SK-N-SH (cell line): Measurements from ENCODE around the gene RASSF1. TPM values are rescaled to one million over a fixed set of nuclear protein-coding genes. Genes with fewer than 3 reads are reported as not detected.

Experiments
- CTCF ChIA-PET: fragments of 300-600, 350-600 bp; formaldehyde crosslinking; extraction: SDS; loops from one replicate; lab custom pipeline; 2021; lab: Yijun Ruan, JAX
- POLR2A ChIA-PET: fragments of 350-600 bp; sonication (Branson Sonifier 250); formaldehyde crosslinking; extraction: SDS; loops from one replicate; lab custom pipeline; 2020; ENCODE audit warnings: antibody characterized with exemption, inconsistent platforms; lab: Yijun Ruan, JAX
- DNase-seq: peaks from one replicate; pipeline ENCODE4 v3.0.0; 2012
- H2AFZ ChIP-seq: fragments of 200-600 bp; sonication (generic); 2 replicates; pipeline ENCODE4 v1.8.1; 2016; ENCODE audit warnings: antibody characterized with exemption, mild to moderate bottlenecking, low read depth
- H3F3A ChIP-seq: fragments of 200-600 bp; sonication (generic); replicated peaks from 2 replicates; pipeline ENCODE3; 2016; ENCODE audit warnings: antibody characterized with exemption, mild to moderate bottlenecking; ENCODE audit not compliant: insufficient read depth
- H3K27ac ChIP-seq, 2 experiments: fragments of 200-500 bp in 1 of 2; fragments of 200-600 bp in 1 of 2; sonication (Bioruptor generic) in 1 of 2; sonication (generic), shearing (Covaris generic) in 1 of 2; 2 replicates each; pipeline versions ENCODE4 v1.5.1 to v1.6.1; 2014 to 2016; ENCODE audit warnings: low read depth in 2 of 2, inconsistent platforms in 1 of 2, low read length in 1 of 2, mild to moderate bottlenecking in 1 of 2, mixed read lengths in 1 of 2
- H3K27me3 ChIP-seq: fragments of 200-600 bp; sonication (generic), shearing (Covaris generic); 2 replicates; pipeline ENCODE4 v1.6.1; 2016; ENCODE audit warnings: mixed run types; ENCODE audit not compliant: insufficient read depth
- H3K36me3 ChIP-seq, 2 experiments: fragments of 200-500 bp in 1 of 2; fragments of 200-600 bp in 1 of 2; sonication (Bioruptor generic) in 1 of 2; sonication (generic) in 1 of 2; replicated peaks in 1 of 2; 2 replicates each; pipeline versions ENCODE3 to v1.5.1; 2014 to 2016; ENCODE audit warnings: low read length in 1 of 2, mild to moderate bottlenecking in 1 of 2; ENCODE audit not compliant: insufficient read depth in 2 of 2, control insufficient read depth in 1 of 2
- H3K4me1 ChIP-seq, 2 experiments: fragments of 200-500 bp in 1 of 2; fragments of 200-600 bp in 1 of 2; sonication (Bioruptor generic) in 1 of 2; sonication (generic), shearing (Covaris generic) in 1 of 2; 2 replicates each; pipeline versions ENCODE4 v1.5.1 to v1.6.1; 2014 to 2016; ENCODE audit warnings: low read depth in 1 of 2, low read length in 1 of 2, mixed run types in 1 of 2; ENCODE audit not compliant: insufficient read depth in 2 of 2, control insufficient read depth in 1 of 2
- H3K4me2 ChIP-seq: fragments of 200-600 bp; sonication (generic), shearing (Covaris generic); 2 replicates; pipeline ENCODE4 v1.6.1; 2017; ENCODE audit warnings: mixed run types
- H3K4me3 ChIP-seq, 2 experiments: fragments of 200-500 bp in 1 of 2; fragments of 200-600 bp in 1 of 2; sonication (Bioruptor generic) in 1 of 2; sonication (generic), shearing (Covaris generic) in 1 of 2; 2 replicates each; pipeline versions ENCODE4 v1.5.1 to v1.8.1; 2014 to 2016; ENCODE audit warnings: low read depth in 2 of 2, inconsistent platforms in 1 of 2, low read length in 1 of 2, mild to moderate bottlenecking in 1 of 2, mixed read lengths in 1 of 2, moderate library complexity in 1 of 2
- H3K79me2 ChIP-seq: fragments of 200-600 bp; sonication (generic); 2 replicates; pipeline ENCODE4 v1.8.1; 2017; ENCODE audit warnings: mild to moderate bottlenecking; ENCODE audit not compliant: insufficient read depth
- H3K9ac ChIP-seq: fragments of 200-600 bp; sonication (generic); 2 replicates; pipeline ENCODE4 v1.6.1; 2017; ENCODE audit warnings: mixed run types
- H3K9me2 ChIP-seq: fragments of 200-600 bp; sonication (generic); 2 replicates; pipeline ENCODE4 v1.6.1; 2017; ENCODE audit warnings: mixed run types
- H3K9me3 ChIP-seq: fragments of 200-600 bp; sonication (generic); 2 replicates; pipeline ENCODE4 v1.6.1; 2017; ENCODE audit warnings: mixed run types, mild to moderate bottlenecking, moderate library complexity
- H4K20me1 ChIP-seq: fragments of 200-600 bp; sonication (generic); 2 replicates; pipeline ENCODE4 v1.6.1; 2017; ENCODE audit warnings: mild to moderate bottlenecking, mixed run types; ENCODE audit not compliant: insufficient read depth
- CHD2 ChIP-seq: fragments of 150-350 bp; IDR thresholded peaks from 2 replicates; pipeline ENCODE4 v1.6.1; 2018; ENCODE audit warnings: low read length; ENCODE audit not compliant: partially characterized antibody
- ELF1 ChIP-seq: IDR thresholded peaks from 2 replicates; pipeline ENCODE4 v1.4.0; 2012
- EZH2phosphoT487 ChIP-seq: fragments of 200-600 bp; sonication (generic); IDR thresholded peaks from 2 replicates; pipeline ENCODE4 v1.6.1; 2017; ENCODE audit warnings: low read depth, mixed run types, mild to moderate bottlenecking, antibody characterized with exemption, moderate library complexity, borderline replicate concordance
- FOXJ3 ChIP-seq: sonication (generic); formaldehyde crosslinking; IDR thresholded peaks from 2 replicates; pipeline ENCODE4 v1.5.1; 2020; ENCODE audit warnings: mild to moderate bottlenecking, missing genetic modification reagents
- GATA2 ChIP-seq: sonication (generic); formaldehyde crosslinking; IDR thresholded peaks from 2 replicates; pipeline ENCODE4 v1.5.0; 2020; ENCODE audit warnings: mild to moderate bottlenecking, missing genetic modification reagents
- JUND ChIP-seq: IDR thresholded peaks from 2 replicates; pipeline ENCODE4 v1.4.0; 2012
- MEF2A ChIP-seq: IDR thresholded peaks from 2 replicates; pipeline ENCODE4 v1.4.0; 2012; ENCODE audit warnings: low read depth, borderline replicate concordance
- MXI1 ChIP-seq: IDR thresholded peaks from 2 replicates; pipeline ENCODE4 v1.6.1; 2012; ENCODE audit warnings: mild to moderate bottlenecking, low read depth, low read length, improper control_type of control experiment
- POLR2AphosphoS5 ChIP-seq: IDR thresholded peaks from 2 replicates; pipeline ENCODE4 v1.6.1; 2012; ENCODE audit warnings: low read depth, low read length
- RAD21 ChIP-seq: IDR thresholded peaks from 2 replicates; pipeline ENCODE4 v1.6.1; 2012; ENCODE audit warnings: mild to moderate bottlenecking, low read length
- REST ChIP-seq: IDR thresholded peaks from 2 replicates; pipeline ENCODE4 v1.6.1; 2012; ENCODE audit warnings: mild to moderate bottlenecking, low read depth, low read length, moderate library complexity
- SIN3A ChIP-seq: IDR thresholded peaks from 2 replicates; pipeline ENCODE4 v1.6.1; 2012; ENCODE audit warnings: low read depth, mild to moderate bottlenecking, low read length, moderate library complexity, borderline replicate concordance
- SMC3 ChIP-seq: IDR thresholded peaks from 2 replicates; pipeline ENCODE4 v1.6.1; 2012; ENCODE audit warnings: low read depth, low read length, improper control_type of control experiment
- TAF1 ChIP-seq: IDR thresholded peaks from 2 replicates; pipeline ENCODE4 v1.6.1; 2012; ENCODE audit warnings: low read depth, mild to moderate bottlenecking, low read length, moderate library complexity, borderline replicate concordance
- TEAD4 ChIP-seq: IDR thresholded peaks from 2 replicates; pipeline ENCODE4 v1.4.0; 2012; ENCODE audit warnings: mild to moderate bottlenecking, borderline replicate concordance; ENCODE audit not compliant: insufficient read depth
- USF1 ChIP-seq: IDR thresholded peaks from 2 replicates; pipeline ENCODE4 v1.4.0; 2012; ENCODE audit warnings: low read depth, borderline replicate concordance
- YY1 ChIP-seq: IDR thresholded peaks from 2 replicates; pipeline ENCODE4 v1.4.0; 2012; ENCODE audit warnings: low read depth, mild to moderate bottlenecking
- ZBTB33 ChIP-seq: IDR thresholded peaks from 2 replicates; pipeline ENCODE4 v1.4.0; 2012; ENCODE audit warnings: low read depth, borderline replicate concordance
- WGBS: methylation state at CpG from one replicate; pipeline ENCODE4 v1.1.6; 2017; ENCODE audit warnings: low lambda C conversion rate; 5-methylcytosine and 5-hydroxymethylcytosine counted together
- polyA plus RNA-seq, 3 experiments: library from polyadenylated mRNA; depleted of rRNA; stranded (reverse); fragments of >200 nt; gene quantifications; 2 replicates each; pipeline ENCODE4 v1.2.3, GENCODE V29; 2012

Gene RASSF1
- polyA plus RNA-seq, 1 of the 3 experiments (the other 2 are of a cell fraction) = 28.1 TPM

GRCh38 chr3:50290161-50290641 lies 50.4 kb downstream of the RASSF1 start:
- WGBS = 93% methylated on average over 13 of the region's 16 CpGs
- peaks cover 3 to 29% of the 10 kb centered on the region in 2 experiments for H3K36me3 ChIP-seq
- H3K9ac ChIP-seq = no peak overlapping the region
- TF ChIP-seq FOXJ3 (CRISPR knock-in tag) = no peak
- no peak for TF ChIP-seq YY1
- TF ChIP-seq SIN3A = no peak
- no peak for TF ChIP-seq USF1
- no peak for TF ChIP-seq REST
- no peak for TF ChIP-seq TEAD4
- no peak for TF ChIP-seq MEF2A
- no peak for TF ChIP-seq TAF1
- no peak for TF ChIP-seq CHD2
- no peak for TF ChIP-seq MXI1
- TF ChIP-seq GATA2 = no peak
- TF ChIP-seq JUND = no peak
- TF ChIP-seq, all 33 proteins: peak for 0
- Histone ChIP-seq H3K27me3 (no peaks in the 10 kb centered on the region), H3F3A (no peaks in the 10 kb centered on the region), H2AFZ (no peak overlapping the region), H3K4me1 (peaks cover 3 to 16% of the 10 kb centered on the region in 2 experiments; a peak in 2 of 4 replicates), H4K20me1 (no peaks in the 10 kb centered on the region), H3K79me2 (peaks cover 20% of the 10 kb centered on the region), H3K9me3 (no peaks in the 10 kb centered on the region), H3K27ac (no peak overlapping the region), H3K9me2 (no peaks in the 10 kb centered on the region), H3K4me2 (no peak overlapping the region), H3K4me3 (no peak overlapping the region)
- no peak for DNase-seq
- POLR2A ChIA-PET = no interaction called here
- CTCF ChIA-PET = interaction anchor here (0.7 to 1.6 kb wide), 6 partner anchors 15 to 98 kb away, joined by 3 to 10 read pairs (median 5); partner anchors contain the start of gene HYAL2

- Histone ChIP-seq H3K79me2 (peaks cover 20% of the 10 kb centered on the region), H3K9me2 (no peaks in the 10 kb centered on the region), H4K20me1 (no peaks in the 10 kb centered on the region), H3K27ac (no peak overlapping the region), H3K27me3 (no peaks in the 10 kb centered on the region), H3K4me2 (no peak overlapping the region), H3K4me3 (no peak overlapping the region), H3K36me3 (peaks cover 3 to 29% of the 10 kb centered on the region in 2 experiments), H3F3A (no peaks in the 10 kb centered on the region), H3K9ac (no peak overlapping the region), H3K4me1 (peaks cover 3 to 16% of the 10 kb centered on the region in 2 experiments; a peak in 2 of 4 replicates), H2AFZ (no peak overlapping the region), H3K9me3 (no peaks in the 10 kb centered on the region)
- TF ChIP-seq MEF2A (no peak), POLR2AphosphoS5 (no peak), EZH2phosphoT487 (no peak), SMC3 (no peak), RAD21 (no peak), ELF1 (no peak), ZBTB33 (no peak)
- no peak for DNase-seq
- ChIA-PET POLR2A (no interaction called here), CTCF (interaction anchor here (0.8 to 1.6 kb wide), 7 partner anchors 10 to 100 kb away, joined by 3 to 10 read pairs (median 4); partner anchors contain the start of genes HYAL2, HYAL3 and NAA80)
- 98% methylated on average over 6 of the region's 6 CpGs for WGBS
These were observed 51.5 kb downstream of the RASSF1 start for GRCh38 chr3:50289130-50289529.
